ENCODE results near the gene VPS13A.
"Not testable (repeated sequence)": the region's sequence is repeated elsewhere in the genome, so short reads cannot be mapped to it uniquely, and the experiment has no call there.

The VPS13A gene

GRCh38 chr9:77183581-77183980 is 6.2 kb downstream of the VPS13A start:
- no peak for DNase-seq (ENCODE audit: low read depth in 2 of 2)

GRCh38 chr9:77188242-77188641 is 10.9 kb downstream of the VPS13A start:
- no peak for DNase-seq (ENCODE audit: low read depth in 2 of 2)

GRCh38 chr9:77194423-77194822 is 17.1 kb downstream of the VPS13A start:
- no peak for DNase-seq (ENCODE audit: low read depth in 2 of 2)

- DNase-seq (ENCODE audit: low read depth in 2 of 2) = no peak
Measured at GRCh38 chr9:77210116-77210515, 32.8 kb downstream of the VPS13A start.

GRCh38 chr9:77211561-77211960 is 34.2 kb downstream of the VPS13A start:
- no peak for DNase-seq (ENCODE audit: low read depth in 2 of 2)

GRCh38 chr9:77212801-77213200 is 35.5 kb downstream of the VPS13A start:
- DNase-seq (ENCODE audit: low read depth in 2 of 2) = no peak

- no peak for DNase-seq (ENCODE audit: low read depth in 2 of 2)
Measured at GRCh38 chr9:77215874-77216273, 38.5 kb downstream of the VPS13A start.

GRCh38 chr9:77218612-77219011 is 41.3 kb downstream of the VPS13A start:
- DNase-seq (ENCODE audit: low read depth in 2 of 2) = no peak

- DNase-seq (ENCODE audit: low read depth in 2 of 2) = no peak
Measured at GRCh38 chr9:77221431-77221830, 44.1 kb downstream of the VPS13A start.

- DNase-seq (ENCODE audit: low read depth in 2 of 2) = no peak
Measured at GRCh38 chr9:77224746-77225312, 47.5 kb downstream of the VPS13A start.

GRCh38 chr9:77236693-77237092 is 59.4 kb downstream of the VPS13A start:
- DNase-seq (ENCODE audit: low read depth in 2 of 2) = no peak

- DNase-seq (ENCODE audit: low read depth in 2 of 2) = no peak
Measured at GRCh38 chr9:77237896-77238295, 60.6 kb downstream of the VPS13A start.

GRCh38 chr9:77251050-77251449 is 73.7 kb downstream of the VPS13A start:
- no peak for DNase-seq (ENCODE audit: low read depth in 2 of 2)

- DNase-seq (ENCODE audit: low read depth in 2 of 2) = no peak
Measured at GRCh38 chr9:77257275-77257674, 79.9 kb downstream of the VPS13A start.

GRCh38 chr9:77261605-77262004 is 84.3 kb downstream of the VPS13A start:
- DNase-seq (ENCODE audit: low read depth in 2 of 2) = no peak

- DNase-seq (ENCODE audit: low read depth in 2 of 2) = not testable (repeated sequence)
Measured at GRCh38 chr9:77267762-77268161, 90.4 kb downstream of the VPS13A start.

GRCh38 chr9:77271023-77271690 is 93.8 kb downstream of the VPS13A start:
- DNase-seq (ENCODE audit: low read depth in 2 of 2) = no peak

GRCh38 chr9:77276799-77277198 is 99.5 kb downstream of the VPS13A start:
- no peak for DNase-seq (ENCODE audit: low read depth in 2 of 2)

GRCh38 chr9:77277719-77278118 is 100.4 kb downstream of the VPS13A start:
- DNase-seq (ENCODE audit: low read depth in 2 of 2) = no peak

- no peak for DNase-seq (ENCODE audit: low read depth in 2 of 2)
Measured at GRCh38 chr9:77283991-77284390, 106.7 kb downstream of the VPS13A start.

GRCh38 chr9:77284616-77285015 is 107.3 kb downstream of the VPS13A start:
- no peak for DNase-seq (ENCODE audit: low read depth in 2 of 2)

GRCh38 chr9:77290373-77290772 is 113.0 kb downstream of the VPS13A start:
- no peak for DNase-seq (ENCODE audit: low read depth in 2 of 2)

- no peak for DNase-seq (ENCODE audit: low read depth in 2 of 2)
Measured at GRCh38 chr9:77291714-77292113, 114.4 kb downstream of the VPS13A start.

- DNase-seq (ENCODE audit: low read depth in 2 of 2) = no peak
Measured at GRCh38 chr9:77293949-77294348, 116.6 kb downstream of the VPS13A start.
